DOHH2 (cell line): ENCODE data around the gene B4GALT3.

ENCODE experiments used
- CTCF ChIP-seq: fragments of 200-600 bp; sonication (generic); IDR thresholded peaks from one replicate; pipeline ENCODE4 v1.5.1; 2014; ENCODE audit warnings: antibody characterized with exemption, mild to moderate bottlenecking, low read depth, low read length; ENCODE audit not compliant: poor library complexity, severe bottlenecking
- EZH2phosphoT487 ChIP-seq: fragments of 200-600 bp; sonication (generic); IDR thresholded peaks from 2 replicates; pipeline ENCODE4 v1.6.1; 2017; ENCODE audit warnings: borderline replicate concordance, mild to moderate bottlenecking, antibody characterized with exemption, low read length, moderate library complexity, mixed read lengths

- TF ChIP-seq CTCF, result no peak
- TF ChIP-seq EZH2phosphoT487, result no peak
Observed at GRCh38 chr1:161175771-161176453, 1.4 kb downstream of the B4GALT3 start.
